Measurements from ENCODE around the gene ASL.
"Not testable (repeated sequence)": the region's sequence is repeated elsewhere in the genome, so short reads cannot be mapped to it uniquely, and the experiment has no call there.

Gene ASL

GRCh38 chr7:66116680-66117420, 41.2 kb downstream of the ASL start:
- H3K27ac Mint-ChIP-seq: peak overlapping the region; percentile 24 to 99
- H3K4me1 Mint-ChIP-seq (ENCODE audit: low read depth in 2 of 2): peaks cover 37 to 44% of the 10 kb centered on the region in 2 donors
- not testable (repeated sequence) for ATAC-seq (replicated peaks); H3K27me3 Mint-ChIP-seq; H3K9me3 Mint-ChIP-seq; DNase-seq
- peak overlapping the region; percentile 19 to 97 for H3K4me3 Mint-ChIP-seq
- H3K36me3 Mint-ChIP-seq (ENCODE audit: insufficient read depth): peaks cover 51% of the 10 kb centered on the region

- Mint-ChIP-seq H3K36me3 (ENCODE audit: insufficient read depth) (peaks cover 56% of the 10 kb centered on the region), H3K4me3 (peak overlapping the region in 1 of 2 donors; percentile 97), H3K9me3 (no peaks in the 10 kb centered on the region), H3K4me1 (ENCODE audit: low read depth in 2 of 2) (peaks cover 42 to 44% of the 10 kb centered on the region in 2 donors), H3K27ac (peak overlapping the region; percentile 63 to 99), H3K27me3 (no peaks in the 10 kb centered on the region)
- DNase-seq (no peak), ATAC-seq (replicated peaks) (no peak)
These were observed 43.0 kb downstream of the ASL start for GRCh38 chr7:66118603-66119002.

GRCh38 chr7:66119245-66119850, 43.7 kb downstream of the ASL start:
- Mint-ChIP-seq H3K4me3 (no peak overlapping the region), H3K4me1 (ENCODE audit: low read depth in 2 of 2) (peaks cover 43 to 45% of the 10 kb centered on the region in 2 donors), H3K27me3 (no peaks in the 10 kb centered on the region), H3K27ac (peak overlapping the region; percentile 63 to 99), H3K36me3 (ENCODE audit: insufficient read depth) (peaks cover 60% of the 10 kb centered on the region), H3K9me3 (no peaks in the 10 kb centered on the region)
- ATAC-seq (replicated peaks) (no peak), DNase-seq (no peak)

GRCh38 chr7:66123175-66123528, 47.5 kb downstream of the ASL start:
- Mint-ChIP-seq H3K27ac (peak overlapping the region in 1 of 2 donors; percentile 29), H3K36me3 (ENCODE audit: insufficient read depth) (peaks cover 48% of the 10 kb centered on the region), H3K4me1 (ENCODE audit: low read depth in 2 of 2) (peaks cover 36 to 40% of the 10 kb centered on the region in 2 donors), H3K4me3 (no peak overlapping the region), H3K9me3 (no peaks in the 10 kb centered on the region), H3K27me3 (no peaks in the 10 kb centered on the region)
- no peak for ATAC-seq (replicated peaks)
- DNase-seq: no peak

GRCh38 chr7:66124569-66124861, 48.9 kb downstream of the ASL start:
- Mint-ChIP-seq H3K4me3 (peak overlapping the region; percentile 52 to 67), H3K36me3 (ENCODE audit: insufficient read depth) (peaks cover 50% of the 10 kb centered on the region), H3K4me1 (ENCODE audit: low read depth in 2 of 2) (peaks cover 26 to 28% of the 10 kb centered on the region in 2 donors), H3K27ac (peak overlapping the region; percentile 95)
- DNase-seq; ATAC-seq (replicated peaks); H3K9me3 Mint-ChIP-seq; H3K27me3 Mint-ChIP-seq: not testable (repeated sequence)

- Mint-ChIP-seq H3K9me3 (no peaks in the 10 kb centered on the region), H3K27ac (peak overlapping the region; percentile 95), H3K4me1 (ENCODE audit: low read depth in 2 of 2) (peaks cover 27 to 29% of the 10 kb centered on the region in 2 donors), H3K4me3 (peak overlapping the region; percentile 41 to 67), H3K27me3 (no peaks in the 10 kb centered on the region), H3K36me3 (ENCODE audit: insufficient read depth) (peaks cover 46% of the 10 kb centered on the region)
- DNase-seq: no peak
- peak; percentile 60 for ATAC-seq (replicated peaks)
These were observed 49.6 kb downstream of the ASL start for GRCh38 chr7:66125052-66125694.

GRCh38 chr7:66125781-66126352, 50.2 kb downstream of the ASL start:
- DNase-seq: peak in 2 of 3 experiments; percentile 5 to 8
- Mint-ChIP-seq H3K4me3 (peak overlapping the region; percentile 41 to 67), H3K36me3 (ENCODE audit: insufficient read depth) (peaks cover 51% of the 10 kb centered on the region), H3K27ac (peak overlapping the region; percentile 95), H3K4me1 (ENCODE audit: low read depth in 2 of 2) (peaks cover 27 to 29% of the 10 kb centered on the region in 2 donors)
- H3K27me3 Mint-ChIP-seq, H3K9me3 Mint-ChIP-seq: not testable (repeated sequence)
- peak; percentile 85 for ATAC-seq (replicated peaks)

- H3K27me3 Mint-ChIP-seq; DNase-seq; H3K4me3 Mint-ChIP-seq; ATAC-seq (replicated peaks); H3K9me3 Mint-ChIP-seq: not testable (repeated sequence)
- H3K36me3 Mint-ChIP-seq (ENCODE audit: insufficient read depth): peaks cover 53% of the 10 kb centered on the region
- H3K4me1 Mint-ChIP-seq (ENCODE audit: low read depth in 2 of 2): peaks cover 27 to 29% of the 10 kb centered on the region in 2 donors
- peak overlapping the region; percentile 95 for H3K27ac Mint-ChIP-seq
These were observed 51.6 kb downstream of the ASL start for GRCh38 chr7:66127172-66127571.

- H3K4me3 Mint-ChIP-seq: no peak overlapping the region
- DNase-seq (no peak), ATAC-seq (replicated peaks) (no peak)
- H3K27ac Mint-ChIP-seq: peak overlapping the region in 1 of 2 donors; percentile 33
- H3K27me3 Mint-ChIP-seq: no peaks in the 10 kb centered on the region
- H3K9me3 Mint-ChIP-seq: no peaks in the 10 kb centered on the region
- H3K36me3 Mint-ChIP-seq (ENCODE audit: insufficient read depth): peaks cover 74% of the 10 kb centered on the region
- peaks cover 8% of the 10 kb centered on the region in 2 donors for H3K4me1 Mint-ChIP-seq (ENCODE audit: low read depth in 2 of 2)
These were observed 63.6 kb downstream of the ASL start for GRCh38 chr7:66138994-66139752.

GRCh38 chr7:66140924-66141323, 65.3 kb downstream of the ASL start:
- peaks cover 8 to 11% of the 10 kb centered on the region in 2 donors for H3K4me1 Mint-ChIP-seq (ENCODE audit: low read depth in 2 of 2)
- no peaks in the 10 kb centered on the region for H3K27me3 Mint-ChIP-seq
- peak overlapping the region in 1 of 2 donors; percentile 59 for H3K27ac Mint-ChIP-seq
- ATAC-seq (replicated peaks) (no peak), DNase-seq (no peak)
- H3K36me3 Mint-ChIP-seq (ENCODE audit: insufficient read depth): peaks cover 69% of the 10 kb centered on the region
- no peaks in the 10 kb centered on the region for H3K9me3 Mint-ChIP-seq
- H3K4me3 Mint-ChIP-seq: no peak overlapping the region

GRCh38 chr7:66142334-66142733, 66.7 kb downstream of the ASL start:
- Mint-ChIP-seq H3K27me3 (no peaks in the 10 kb centered on the region), H3K4me1 (ENCODE audit: low read depth in 2 of 2) (peaks cover 10 to 16% of the 10 kb centered on the region in 2 donors), H3K27ac (peak overlapping the region in 1 of 2 donors; percentile 67)

GRCh38 chr7:66142996-66143395, 67.4 kb downstream of the ASL start:
- Mint-ChIP-seq H3K9me3 (no peaks in the 10 kb centered on the region), H3K4me1 (ENCODE audit: low read depth in 2 of 2) (peaks cover 10 to 16% of the 10 kb centered on the region in 2 donors)

More at GRCh38 chr7:66142334-66142733, 66.7 kb downstream of the ASL start:
- Mint-ChIP-seq H3K36me3 (ENCODE audit: insufficient read depth) (peaks cover 71% of the 10 kb centered on the region), H3K4me3 (no peak overlapping the region), H3K9me3 (no peaks in the 10 kb centered on the region)
- ATAC-seq (replicated peaks) (no peak), DNase-seq (no peak)

More at GRCh38 chr7:66142996-66143395, 67.4 kb downstream of the ASL start:
- Mint-ChIP-seq H3K27me3 (no peaks in the 10 kb centered on the region), H3K27ac (peak overlapping the region; percentile 6 to 42), H3K4me3 (no peak overlapping the region), H3K36me3 (ENCODE audit: insufficient read depth) (peaks cover 71% of the 10 kb centered on the region)
- ATAC-seq (replicated peaks): no peak
- no peak for DNase-seq

Measured in effector memory CD8-positive, alpha-beta T cell (primary cell).